HEK293T (cell line): ENCODE data around the gene INHBE.

ENCODE experiments used
- ELF4 ChIP-seq: fragments of 450-650 bp; IDR thresholded peaks from 2 replicates; pipeline ENCODE4 v1.6.1; 2017; ENCODE audit warnings: antibody characterized with exemption
- FOXA1 ChIP-seq: fragments of 450-650 bp; IDR thresholded peaks from 2 replicates; pipeline ENCODE4 v1.6.1; 2016; ENCODE audit warnings: mild to moderate bottlenecking
- FOXK2 ChIP-seq: fragments of 450-650 bp; IDR thresholded peaks from 2 replicates; pipeline ENCODE4 v1.6.1; 2016; ENCODE audit warnings: mild to moderate bottlenecking
- FOXM1 ChIP-seq: fragments of 450-650 bp; IDR thresholded peaks from 2 replicates; pipeline ENCODE4 v1.6.1; 2017; ENCODE audit warnings: mild to moderate bottlenecking, borderline replicate concordance
- SP1 ChIP-seq: fragments of 450-650 bp; IDR thresholded peaks from 2 replicates; pipeline ENCODE4 v1.6.1; 2017

DNA sequence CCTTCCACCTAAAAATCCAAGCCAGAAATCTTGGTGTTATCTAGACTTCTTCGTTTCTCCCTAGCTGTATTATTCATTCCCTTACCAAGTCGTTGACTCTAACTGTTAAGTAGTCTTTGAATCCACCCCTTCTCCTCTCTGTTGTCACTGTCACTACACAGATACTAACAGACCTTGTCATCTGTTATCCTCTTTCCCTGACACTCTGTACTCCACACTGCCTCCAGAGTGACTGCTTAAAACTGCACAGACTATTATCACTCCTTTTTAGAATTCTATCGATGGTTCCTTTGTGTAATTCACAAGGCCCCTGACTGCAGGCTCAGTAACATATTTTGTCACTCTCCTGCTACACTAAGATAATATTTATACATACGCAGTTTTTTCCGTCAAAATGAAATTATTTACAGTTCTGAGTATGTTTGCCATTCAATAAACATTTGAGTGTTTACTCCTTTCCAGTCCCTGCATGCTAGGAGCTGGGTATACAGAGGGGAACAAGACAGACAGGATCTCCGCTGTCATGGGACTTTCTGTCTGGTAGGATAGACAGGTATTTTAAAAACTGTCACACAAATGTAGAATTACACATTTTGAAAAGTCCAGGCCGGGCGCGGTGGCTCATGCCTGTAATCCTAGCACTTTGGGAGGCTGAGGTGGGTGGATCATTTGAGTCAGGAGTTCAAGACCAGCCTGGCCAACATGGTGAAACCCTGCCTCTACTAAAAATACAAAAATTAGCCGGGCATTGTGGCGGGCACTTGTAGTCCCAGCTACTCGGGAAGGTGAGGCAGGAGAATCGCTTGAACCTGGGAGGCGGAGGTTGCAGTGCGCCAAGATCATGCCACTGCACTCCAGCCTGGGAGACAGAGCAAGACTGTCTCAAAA lies 36.5 kb downstream of the INHBE start:
- TF ChIP-seq SP1 (no peak), ELF4 (no peak), FOXM1 (no peak), FOXA1 (no peak), FOXK2 (no peak)
